GM13977 (cell line): ENCODE measurements around the gene ZBED3.
"Not testable (repeated sequence)": the region's sequence is repeated elsewhere in the genome, so short reads cannot be mapped to it uniquely, and the experiment has no call there.

Experiments used
- DNase-seq: peaks from one replicate; pipeline ENCODE4 v3.0.0; 2012; ENCODE audit warnings: low spot score
- in situ Hi-C: fragments of 300-500 bp; cut with MboI; formaldehyde crosslinking; loops from one replicate; pipeline ENCODE4 v1.12.0; 2022; ENCODE audit warnings: low sequenced_read_pairs, low pct_unique_long_range_greater_than_20kb, mixed read lengths, inconsistent platforms; ENCODE audit not compliant: unreplicated experiment
- TF ChIP-seq, protein P1 (sequence below): IDR thresholded peaks from 2 replicates; pipeline ENCODE4 v1.5.1; 2012; ENCODE audit warnings: mild to moderate bottlenecking, control low read depth; ENCODE audit not compliant: insufficient read depth; ENCODE audit errors: extremely low read depth, missing control alignments

The ZBED3 gene

DNA sequence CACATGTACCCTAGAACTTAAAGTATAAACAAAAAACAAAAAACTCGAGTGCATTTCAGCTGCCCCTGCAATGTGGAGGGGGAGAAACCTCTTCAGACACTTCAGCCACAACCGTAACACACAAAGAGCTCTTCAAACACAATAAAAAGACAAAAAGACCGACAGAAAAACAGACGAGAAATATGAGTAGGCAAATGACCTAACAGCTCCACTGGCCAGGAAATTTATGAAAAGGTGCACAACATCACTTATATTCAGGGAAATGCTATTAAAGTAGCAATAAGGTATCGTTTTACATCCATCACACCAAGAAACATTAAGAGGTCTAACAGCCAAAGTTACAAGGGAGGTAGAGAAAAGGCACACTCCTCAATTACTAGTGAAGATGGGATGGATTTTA lies 6.2 kb downstream of the ZBED3 start:
- DNase-seq: no peak
- TF ChIP-seq, protein P1, sequence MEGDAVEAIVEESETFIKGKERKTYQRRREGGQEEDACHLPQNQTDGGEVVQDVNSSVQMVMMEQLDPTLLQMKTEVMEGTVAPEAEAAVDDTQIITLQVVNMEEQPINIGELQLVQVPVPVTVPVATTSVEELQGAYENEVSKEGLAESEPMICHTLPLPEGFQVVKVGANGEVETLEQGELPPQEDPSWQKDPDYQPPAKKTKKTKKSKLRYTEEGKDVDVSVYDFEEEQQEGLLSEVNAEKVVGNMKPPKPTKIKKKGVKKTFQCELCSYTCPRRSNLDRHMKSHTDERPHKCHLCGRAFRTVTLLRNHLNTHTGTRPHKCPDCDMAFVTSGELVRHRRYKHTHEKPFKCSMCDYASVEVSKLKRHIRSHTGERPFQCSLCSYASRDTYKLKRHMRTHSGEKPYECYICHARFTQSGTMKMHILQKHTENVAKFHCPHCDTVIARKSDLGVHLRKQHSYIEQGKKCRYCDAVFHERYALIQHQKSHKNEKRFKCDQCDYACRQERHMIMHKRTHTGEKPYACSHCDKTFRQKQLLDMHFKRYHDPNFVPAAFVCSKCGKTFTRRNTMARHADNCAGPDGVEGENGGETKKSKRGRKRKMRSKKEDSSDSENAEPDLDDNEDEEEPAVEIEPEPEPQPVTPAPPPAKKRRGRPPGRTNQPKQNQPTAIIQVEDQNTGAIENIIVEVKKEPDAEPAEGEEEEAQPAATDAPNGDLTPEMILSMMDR: no peak
- in situ Hi-C loops: loop anchor here (10.0 kb wide), 1 partner anchor 216 kb away; no protein-coding TSS in a partner anchor

DNA sequence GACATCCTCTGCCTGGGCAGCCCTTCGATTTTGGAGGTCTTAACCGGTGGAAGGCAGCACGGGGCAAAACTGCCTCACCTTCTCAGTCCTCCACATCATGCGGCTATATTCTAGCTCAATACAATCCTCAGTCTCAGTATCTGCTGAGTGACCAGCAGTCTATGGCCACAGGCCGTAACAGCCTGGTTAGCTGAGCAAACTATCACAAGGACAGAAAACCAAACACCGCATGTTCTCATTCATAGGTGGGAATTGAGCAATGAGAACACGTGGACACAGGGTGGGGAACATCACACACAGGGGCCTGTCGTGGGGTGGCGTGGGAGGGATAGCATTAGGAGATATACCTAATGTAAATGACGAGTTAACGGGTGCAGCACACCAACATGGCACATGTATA lies 6.6 kb downstream of the ZBED3 start:
- in situ Hi-C loops: loop anchor here (10.0 kb wide), 1 partner anchor 216 kb away; no protein-coding TSS in a partner anchor
- DNase-seq: not testable (repeated sequence)

DNA sequence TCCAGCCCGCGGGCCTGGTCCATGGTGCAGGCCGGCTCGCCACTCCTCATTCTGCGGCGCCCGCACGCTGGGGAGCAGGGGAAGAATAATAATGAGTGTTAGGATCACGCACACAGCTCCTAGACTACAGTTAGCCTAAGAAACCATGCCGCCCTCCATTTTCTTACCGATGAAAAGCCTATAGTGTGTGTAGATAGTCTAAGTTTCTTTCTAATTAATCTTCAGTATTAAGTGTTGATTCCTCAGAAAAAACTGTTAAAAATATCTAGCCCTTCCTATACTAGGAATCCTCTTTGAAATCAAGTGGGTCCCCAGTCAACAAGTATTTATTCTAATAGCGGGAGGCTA lies 9.3 kb downstream of the ZBED3 start:
- in situ Hi-C loops: no loop called here
- TF ChIP-seq, protein P1: no peak
- no peak for DNase-seq

DNA sequence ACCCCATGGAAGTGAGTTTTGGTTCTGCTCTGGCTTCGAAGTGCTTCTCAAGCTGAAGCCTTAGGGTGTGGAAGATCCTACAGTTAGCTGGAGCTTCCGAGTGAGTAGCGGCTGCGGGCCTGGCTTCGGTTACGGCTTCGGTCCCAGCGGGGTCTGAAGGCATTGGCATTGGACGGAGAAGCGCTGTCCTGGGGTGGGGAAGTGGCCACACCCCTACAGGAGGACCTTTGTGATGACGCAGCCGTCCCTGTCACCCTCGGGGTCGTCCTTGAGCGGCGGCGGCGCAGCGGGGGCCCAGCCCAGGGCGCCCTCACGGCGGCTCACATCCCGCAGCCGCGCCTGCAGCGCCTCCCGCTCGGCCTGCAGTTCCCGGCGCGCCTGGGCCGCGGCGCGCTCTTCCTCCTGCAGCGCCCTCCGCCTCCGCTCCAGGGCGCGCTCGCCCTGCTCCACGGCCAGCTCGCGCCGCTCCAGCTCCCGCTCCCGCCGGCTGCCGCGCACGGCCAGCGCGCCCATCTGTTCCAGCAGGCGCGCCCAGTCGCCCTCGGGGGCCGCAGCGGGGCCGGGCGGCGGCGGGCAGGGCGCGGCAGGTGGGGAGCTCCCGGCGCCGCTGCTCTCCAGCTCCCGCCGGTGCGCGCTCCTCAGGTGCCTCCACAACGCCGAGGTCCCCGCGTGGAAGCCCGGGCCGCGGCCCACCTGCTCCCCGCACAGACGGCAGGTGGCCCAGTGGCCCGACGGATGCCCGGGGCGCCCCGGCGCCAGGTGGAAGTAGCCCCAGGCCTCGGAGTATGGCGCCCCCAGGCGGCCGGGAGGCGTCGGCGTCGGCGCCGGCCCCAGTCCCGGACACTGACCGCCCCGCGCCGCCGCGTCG lies 9.9 kb downstream of the ZBED3 start:
- in situ Hi-C loops: no loop called here
- DNase-seq: peak; percentile 88
- TF ChIP-seq, protein P1: peak; percentile 94

DNA sequence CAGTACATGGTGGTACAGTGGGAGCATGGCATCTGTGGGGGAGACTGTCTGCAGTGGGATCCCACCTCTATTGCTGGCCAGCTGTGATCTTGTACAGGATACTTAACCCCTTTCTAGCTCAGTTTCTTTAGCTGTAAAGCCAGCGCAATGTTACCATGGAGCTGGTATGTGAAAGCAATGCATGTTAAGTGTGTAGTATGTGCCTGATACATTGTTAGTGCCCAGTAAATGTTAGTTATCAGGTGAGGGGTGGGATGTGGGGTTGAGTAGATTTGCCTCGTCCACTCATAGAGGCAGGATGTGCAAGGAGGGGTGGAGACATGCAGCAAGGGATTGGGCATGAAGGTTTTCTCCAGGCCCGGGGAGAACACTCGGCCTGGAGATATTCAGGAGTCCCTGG lies 12.3 kb downstream of the ZBED3 start:
- no peak for DNase-seq
- TF ChIP-seq, protein P1: no peak
- in situ Hi-C loops: no loop called here

DNA sequence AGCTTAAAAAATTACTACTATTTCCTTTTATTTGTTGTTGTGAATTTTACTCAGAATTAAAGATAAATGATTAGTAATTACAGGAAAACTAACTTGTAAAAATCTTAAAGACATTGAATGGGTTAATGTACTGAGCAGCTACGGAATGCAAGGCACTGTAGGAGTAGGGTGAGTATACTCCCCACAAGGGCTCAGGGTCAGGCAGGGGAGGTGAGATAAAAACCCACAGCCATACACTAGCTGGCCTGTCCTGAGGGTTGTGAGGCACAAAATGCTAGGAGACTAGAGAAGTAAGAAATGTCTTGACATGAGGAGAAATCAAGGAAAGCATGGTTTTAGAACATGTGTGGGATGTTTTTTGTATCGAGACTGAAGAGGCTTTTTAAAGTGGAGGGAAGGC lies 13.4 kb downstream of the ZBED3 start:
- in situ Hi-C loops: no loop called here
- no peak for DNase-seq
- TF ChIP-seq, protein P1: no peak

DNA sequence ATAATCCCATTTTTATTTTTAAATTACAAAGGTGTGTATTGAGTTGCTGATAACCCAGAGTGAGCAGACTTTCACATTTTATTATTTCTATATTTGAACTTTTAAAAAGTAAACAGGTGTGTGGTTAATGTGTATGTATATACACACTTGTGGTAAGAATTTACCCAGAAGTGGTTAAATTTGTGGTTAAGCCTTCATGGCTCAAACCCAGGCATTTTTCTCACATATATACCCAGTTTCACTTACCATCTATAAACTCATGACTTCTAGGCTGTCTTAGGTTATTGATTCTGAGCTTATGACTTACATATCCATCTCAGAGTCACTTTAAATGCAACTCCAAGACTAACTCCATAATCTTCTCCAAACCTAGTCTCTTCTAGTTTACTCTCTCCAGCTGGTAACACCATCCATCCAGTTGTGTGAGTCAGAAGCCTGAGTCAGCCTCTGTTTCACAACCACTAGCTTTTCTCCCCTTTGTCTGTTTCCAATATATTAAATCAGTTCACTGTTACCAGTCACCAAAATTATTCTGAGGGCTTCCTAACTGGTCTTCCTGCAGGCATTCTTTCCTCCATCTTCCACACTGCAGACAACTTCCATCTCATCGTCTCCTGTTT lies 20.2 kb downstream of the ZBED3 start:
- in situ Hi-C loops: no loop called here
- DNase-seq: no peak
- TF ChIP-seq, protein P1: no peak
